Lower leg skin (tissue), 4 donors: ENCODE results near the gene LYRM4. TPM values are rescaled to one million over a fixed set of nuclear protein-coding genes. Genes with fewer than 3 reads are reported as not detected.

Source experiments
- DNase-seq, 2 donors: peaks; one replicate each; pipeline ENCODE4 v3.0.0-alpha.2; 2019; ENCODE audit warnings: low spot score in 2 of 2
- H3K4me3 ChIP-seq: fragments of 200-600 bp; sonication (generic); 2 replicates; pipeline ENCODE4 v1.5.1; 2017; ENCODE audit warnings: mild to moderate bottlenecking, low read depth; ENCODE audit not compliant: poor library complexity, severe bottlenecking
- POLR2A ChIP-seq, 2 donors: fragments of 450-650 bp; IDR thresholded peaks; one replicate each; pipeline ENCODE4 v1.6.1; 2016 to 2017; ENCODE audit warnings: antibody characterized with exemption in 2 of 2, mild to moderate bottlenecking in 1 of 2, moderate library complexity in 1 of 2
- WGBS, 2 donors: methylation state at CpG; one replicate each; pipeline ENCODE4 v1.1.5; 2018; 5-methylcytosine and 5-hydroxymethylcytosine counted together
- intact Hi-C: fragments of 100-400 bp; cut with DNase I; formaldehyde crosslinking; loops from one replicate; pipeline ENCODE4 v1.15.0; 2023; ENCODE audit warnings: low total_unique reads
- total RNA-seq, 4 donors: library from RNA; depleted of rRNA; stranded (reverse); fragments of >200 nt; gene quantifications; one replicate each; pipeline ENCODE4 v1.1.0, GENCODE V29; 2016
- TF ChIP-seq, protein P1 (sequence below), 3 donors: fragments of 450-650 bp; IDR thresholded peaks; one replicate each; pipeline ENCODE4 v1.5.1; 2016; ENCODE audit warnings: antibody characterized with exemption in 3 of 3, mild to moderate bottlenecking in 3 of 3, moderate library complexity in 2 of 3

LYRM4 gene
- total RNA-seq, 4 donors from 2014 or later = 14.4 to 20.8 (median 20.4) TPM

DNA sequence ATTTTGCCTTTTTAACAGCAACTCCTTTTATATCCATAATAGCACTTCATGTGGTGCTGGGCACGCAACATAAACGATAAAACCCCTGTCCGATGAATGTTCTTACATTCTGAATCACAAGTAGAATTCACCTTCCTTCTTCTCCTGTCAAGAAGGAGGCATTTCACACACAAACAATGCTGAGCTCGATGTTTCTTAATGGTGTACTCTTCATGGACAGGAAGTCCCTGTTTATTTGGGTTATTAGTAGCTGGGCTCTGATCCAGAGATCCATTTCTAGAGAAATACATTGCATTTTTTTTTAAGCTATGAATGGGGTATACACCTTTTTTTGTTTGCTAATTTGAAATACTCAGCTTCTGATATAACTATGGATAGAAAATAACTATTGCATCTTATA lies 93.2 kb downstream of the LYRM4 start:
- WGBS, 2 donors = 75 to 84% methylated on average over 4 of the region's 4 CpGs
- H3K4me3 ChIP-seq = no peak overlapping the region
- TF ChIP-seq, protein P1, sequence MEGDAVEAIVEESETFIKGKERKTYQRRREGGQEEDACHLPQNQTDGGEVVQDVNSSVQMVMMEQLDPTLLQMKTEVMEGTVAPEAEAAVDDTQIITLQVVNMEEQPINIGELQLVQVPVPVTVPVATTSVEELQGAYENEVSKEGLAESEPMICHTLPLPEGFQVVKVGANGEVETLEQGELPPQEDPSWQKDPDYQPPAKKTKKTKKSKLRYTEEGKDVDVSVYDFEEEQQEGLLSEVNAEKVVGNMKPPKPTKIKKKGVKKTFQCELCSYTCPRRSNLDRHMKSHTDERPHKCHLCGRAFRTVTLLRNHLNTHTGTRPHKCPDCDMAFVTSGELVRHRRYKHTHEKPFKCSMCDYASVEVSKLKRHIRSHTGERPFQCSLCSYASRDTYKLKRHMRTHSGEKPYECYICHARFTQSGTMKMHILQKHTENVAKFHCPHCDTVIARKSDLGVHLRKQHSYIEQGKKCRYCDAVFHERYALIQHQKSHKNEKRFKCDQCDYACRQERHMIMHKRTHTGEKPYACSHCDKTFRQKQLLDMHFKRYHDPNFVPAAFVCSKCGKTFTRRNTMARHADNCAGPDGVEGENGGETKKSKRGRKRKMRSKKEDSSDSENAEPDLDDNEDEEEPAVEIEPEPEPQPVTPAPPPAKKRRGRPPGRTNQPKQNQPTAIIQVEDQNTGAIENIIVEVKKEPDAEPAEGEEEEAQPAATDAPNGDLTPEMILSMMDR (IDR thresholded peaks at IDR 0.05) = no peak
- no peak for TF ChIP-seq POLR2A (IDR thresholded peaks at IDR 0.05)
- DNase-seq = no peak
- intact Hi-C loops = no loop called here

DNA sequence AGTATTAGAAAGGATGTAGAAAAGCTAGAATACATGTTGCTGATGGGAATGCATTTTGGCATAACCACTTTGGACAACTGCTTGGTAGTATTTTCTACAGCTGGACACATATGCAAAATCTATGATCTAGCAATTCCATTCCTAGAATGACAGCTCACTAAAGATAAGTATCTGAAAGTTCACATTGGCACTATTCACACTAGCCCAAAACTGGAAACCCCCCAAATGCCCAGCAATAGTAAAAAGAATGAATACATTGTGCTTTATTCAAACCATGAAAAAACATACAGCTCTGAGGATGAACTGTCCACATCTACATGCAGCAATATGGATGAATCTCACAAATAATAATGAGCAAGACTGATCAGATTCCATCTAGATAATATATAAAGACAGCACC lies 96.7 kb downstream of the LYRM4 start:
- intact Hi-C loops = no loop called here

DNA sequence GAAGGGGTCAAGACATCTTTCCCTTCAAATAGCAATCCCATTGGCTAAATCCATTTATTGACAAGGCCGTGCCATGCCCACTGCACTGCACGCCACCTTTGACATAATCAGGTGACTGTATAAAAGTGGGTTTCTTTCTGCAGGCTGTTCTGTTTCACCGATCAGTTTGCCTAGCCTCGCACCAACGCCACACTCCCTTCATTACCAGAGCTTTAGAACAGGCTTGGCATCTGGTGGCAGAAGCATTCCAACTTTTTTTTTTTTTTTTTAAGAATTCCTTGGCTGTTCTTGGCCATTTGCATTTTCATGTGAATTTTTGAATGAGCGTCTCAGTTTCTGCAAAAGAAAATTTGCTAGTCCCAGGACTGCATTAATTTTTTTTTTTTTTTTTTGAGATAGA lies 97.5 kb downstream of the LYRM4 start:
- intact Hi-C loops = no loop called here
- H3K4me3 ChIP-seq = no peak overlapping the region
- no peak for DNase-seq
- TF ChIP-seq POLR2A (IDR thresholded peaks at IDR 0.05) = no peak
- TF ChIP-seq, protein P1 (IDR thresholded peaks at IDR 0.05) = no peak
- WGBS, 2 donors = 66 to 77% methylated on average over 6 of the region's 6 CpGs

More for the DNA sequence above, 96.7 kb downstream of the LYRM4 start:
- TF ChIP-seq POLR2A (IDR thresholded peaks at IDR 0.05) = no peak
- TF ChIP-seq, protein P1 (IDR thresholded peaks at IDR 0.05) = no peak
- no peak for DNase-seq
- H3K4me3 ChIP-seq = no peak overlapping the region

DNA sequence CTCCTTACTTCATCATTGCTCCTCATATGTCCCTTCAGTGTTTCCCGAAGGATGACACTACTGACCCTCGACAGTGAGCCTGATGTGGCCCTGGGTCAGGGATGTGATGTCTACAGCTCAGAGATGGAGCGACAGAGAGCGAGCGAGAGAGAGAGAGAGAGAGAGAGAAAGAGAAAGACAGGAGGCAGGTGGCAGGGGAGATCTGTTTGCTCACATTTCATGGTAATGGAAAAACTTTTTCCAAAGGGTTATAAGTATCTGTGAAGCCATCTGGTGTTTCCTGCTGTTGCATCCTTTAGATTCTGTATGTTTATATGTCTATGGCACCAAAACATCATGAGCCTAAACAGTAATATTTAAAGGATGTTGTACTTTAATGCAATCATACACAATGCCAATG lies 98.4 kb downstream of the LYRM4 start:
- no peak overlapping the region for H3K4me3 ChIP-seq
- WGBS, 2 donors = 76 to 93% methylated on average over 5 of the region's 5 CpGs
- no peak for DNase-seq
- intact Hi-C loops = no loop called here
- TF ChIP-seq, protein P1 (IDR thresholded peaks at IDR 0.05) = no peak
- no peak for TF ChIP-seq POLR2A (IDR thresholded peaks at IDR 0.05)

DNA sequence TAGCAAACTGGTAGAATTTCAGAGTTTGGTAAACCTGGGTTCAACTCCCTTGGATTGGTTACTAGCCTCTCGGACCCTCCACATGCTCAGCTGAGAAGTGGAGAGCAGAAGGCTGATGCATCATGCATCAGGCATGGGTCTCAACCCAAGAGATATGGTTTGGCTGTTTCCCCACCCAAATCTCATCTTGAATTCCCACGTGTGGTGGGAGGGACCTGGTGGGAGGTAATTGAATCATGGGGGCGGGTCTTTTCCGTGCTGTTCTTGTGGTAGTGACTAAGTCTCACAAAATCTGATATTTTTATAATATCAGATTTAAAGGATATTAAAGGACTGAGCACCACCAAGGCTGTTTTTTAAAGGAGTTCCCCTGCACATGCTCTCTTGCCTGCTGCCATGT lies 100.5 kb downstream of the LYRM4 start:
- no peak overlapping the region for H3K4me3 ChIP-seq
- TF ChIP-seq, protein P1 (IDR thresholded peaks at IDR 0.05) = no peak
- TF ChIP-seq POLR2A (IDR thresholded peaks at IDR 0.05) = no peak
- 87 to 93% methylated on average over 4 of the region's 4 CpGs for WGBS, 2 donors
- DNase-seq = no peak
- intact Hi-C loops = no loop called here

DNA sequence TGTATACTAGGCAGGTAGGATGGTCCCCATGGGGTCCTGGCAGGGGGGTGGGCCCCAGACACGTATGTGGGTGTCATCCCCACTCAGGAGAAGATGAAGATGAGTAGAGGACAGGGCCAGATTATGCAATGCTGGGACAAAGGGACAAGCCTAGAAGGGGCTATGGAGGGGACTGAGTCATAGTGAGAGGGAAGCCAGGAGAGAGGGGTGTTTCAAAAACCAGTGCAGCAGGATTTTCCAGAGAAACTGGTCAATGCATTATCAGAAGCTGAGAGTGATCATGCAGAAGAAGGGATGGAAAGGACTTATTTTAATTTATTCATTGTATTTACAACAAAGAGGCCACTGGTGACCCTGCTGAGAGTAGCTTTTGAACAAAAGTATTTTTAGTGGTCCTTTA lies 101.6 kb downstream of the LYRM4 start:
- TF ChIP-seq POLR2A (IDR thresholded peaks at IDR 0.05) = no peak
- TF ChIP-seq, protein P1 (IDR thresholded peaks at IDR 0.05) = no peak
- no peak overlapping the region for H3K4me3 ChIP-seq
- DNase-seq = no peak
- WGBS, 2 donors = 55 to 65% methylated on average over 1 of the region's 1 CpG
- intact Hi-C loops = no loop called here
